HepG2 (cell line): Measurements from ENCODE around the gene ZBTB34. TPM values are rescaled to one million over a fixed set of nuclear protein-coding genes. Genes with fewer than 3 reads are reported as not detected.

ENCODE experiments used
- ATAC-seq: fragments of 200-7000 bp; cut with Tn5 transposase; 3 replicates; pipeline ENCODE4 v1.9.1; 2020; ENCODE audit warnings: mild to moderate bottlenecking, moderate library complexity
- BruUV-seq: library from RNA; stranded (reverse); fragments of 400-500 nt; replicated peaks from 2 replicates; lab custom pipeline; 2021; lab: Mats Ljungman, UMichigan
- CTCF ChIA-PET: fragments of 300-600 bp; formaldehyde crosslinking; extraction: SDS; loops from one replicate; lab custom pipeline; 2021; ENCODE audit warnings: low total read pairs, inconsistent platforms, low intra/inter-chr PET ratio; lab: Yijun Ruan, JAX
- POLR2A ChIA-PET: fragments of 350-600 bp; sonication (Branson Sonifier 250); formaldehyde crosslinking; loops from one replicate; lab custom pipeline; 2020; ENCODE audit warnings: antibody characterized with exemption, inconsistent platforms; lab: Yijun Ruan, JAX
- DNase-seq: peaks from one replicate; pipeline ENCODE4 v3.0.0-alpha.2; 2015; ENCODE audit warnings: low spot score
- FAIRE-seq: peaks from 3 replicates; lab custom pipeline; 2011; peaks lifted over from hg19 to GRCh38; lab: Jason Lieb, UNC
- H2AFZ ChIP-seq: one replicate; pipeline ENCODE4 v1.6.1; 2011; ENCODE audit warnings: low read length, inconsistent platforms
- H3K27ac ChIP-seq: fragments of 300-600 bp; 3 replicates; pipeline ENCODE4 v1.8.0; 2011; ENCODE audit warnings: mixed run types, mild to moderate bottlenecking, mixed read lengths, low read length, inconsistent platforms; ENCODE audit not compliant: insufficient read depth; ENCODE audit errors: extremely low read length
- H3K27me3 ChIP-seq, 2 experiments: fragments of 200-600 bp in 1 of 2; 2 replicates in 1 of 2; 3 replicates in 1 of 2; pipeline versions ENCODE4 v1.6.0 to v1.8.0; 2011; ENCODE audit warnings: low read length in 2 of 2, mild to moderate bottlenecking in 2 of 2, moderate library complexity in 2 of 2, inconsistent platforms in 1 of 2; ENCODE audit not compliant: insufficient read depth in 2 of 2, control insufficient read depth in 1 of 2
- H3K36me3 ChIP-seq, 2 experiments: fragments of 200-600 bp in 1 of 2; replicated peaks in 1 of 2; 2 replicates in 1 of 2; 3 replicates in 1 of 2; pipeline versions ENCODE4 v1.5.1 to v1.8.0; 2011; ENCODE audit warnings: low read length in 2 of 2, inconsistent platforms in 1 of 2; ENCODE audit not compliant: insufficient read depth in 2 of 2, control insufficient read depth in 1 of 2
- H3K4me1 ChIP-seq: 2 replicates; pipeline ENCODE4 v1.5.1; 2012; ENCODE audit warnings: low read length, inconsistent platforms; ENCODE audit not compliant: insufficient read depth
- H3K4me2 ChIP-seq: 2 replicates; pipeline ENCODE4 v1.6.0; 2011; ENCODE audit warnings: low read depth, low read length, inconsistent platforms
- H3K4me3 ChIP-seq, 3 experiments: fragments of 200-600 bp in 1 of 3; sonication (generic), shearing (Covaris generic) in 1 of 3; replicated peaks in 1 of 3; 2 replicates each; pipeline ENCODE4 v1.5.1; 2011 to 2016; ENCODE audit warnings: low read length in 3 of 3, inconsistent platforms in 2 of 3, low read depth in 2 of 3, mild to moderate bottlenecking in 2 of 3, control low read depth in 1 of 3, mixed read lengths in 1 of 3; ENCODE audit not compliant: insufficient read depth in 1 of 3
- H3K79me2 ChIP-seq: one replicate; pipeline ENCODE4 v1.6.1; 2011; ENCODE audit warnings: low read length, inconsistent platforms; ENCODE audit not compliant: insufficient read depth
- H3K9ac ChIP-seq: 2 replicates; pipeline ENCODE4 v1.6.0; 2011; ENCODE audit warnings: mild to moderate bottlenecking, low read depth, low read length, inconsistent platforms; ENCODE audit not compliant: insufficient read depth
- H3K9me3 ChIP-seq: 2 replicates; pipeline ENCODE4 v1.5.1; 2012; ENCODE audit warnings: mild to moderate bottlenecking, low read length
- H4K20me1 ChIP-seq: 2 replicates; pipeline ENCODE4 v1.6.0; 2011; ENCODE audit warnings: inconsistent platforms, mild to moderate bottlenecking, low read length, moderate library complexity; ENCODE audit not compliant: insufficient read depth
- HNF4A ChIP-seq: sonication (generic); formaldehyde crosslinking; IDR thresholded peaks from 2 replicates; pipeline ENCODE4 v1.4.0; 2020; ENCODE audit warnings: missing genetic modification reagents
- NBN ChIP-seq: fragments of 450-650 bp; conservative IDR thresholded peaks from 2 replicates; pipeline ENCODE4 v1.6.1; 2017
- PAXIP1 ChIP-seq: sonication (generic); formaldehyde crosslinking; conservative IDR thresholded peaks from 2 replicates; pipeline ENCODE4 v1.4.0; 2020; ENCODE audit warnings: mild to moderate bottlenecking, missing genetic modification reagents, moderate library complexity
- RARA ChIP-seq: IDR thresholded peaks from 2 replicates; pipeline ENCODE4 v1.6.1; 2016; ENCODE audit warnings: missing genetic modification reagents, missing compliant biosample characterization
- REST ChIP-seq, 2 experiments: IDR thresholded peaks; 2 replicates each; pipeline ENCODE4 v1.6.1; 2011 to 2012; ENCODE audit warnings: low read length in 2 of 2, borderline replicate concordance in 1 of 2, low read depth in 1 of 2, mild to moderate bottlenecking in 1 of 2, moderate library complexity in 1 of 2
- SSRP1 ChIP-seq: IDR thresholded peaks from 2 replicates; pipeline ENCODE4 v1.6.1; 2016; ENCODE audit warnings: control low read depth
- THAP11 ChIP-seq: IDR thresholded peaks from 2 replicates; pipeline ENCODE4 v1.6.1; 2016; ENCODE audit warnings: missing biosample characterization, missing genetic modification reagents
- ZNF296 ChIP-seq: sonication (generic); formaldehyde crosslinking; conservative IDR thresholded peaks from 2 replicates; pipeline ENCODE4 v1.5.0; 2020; ENCODE audit warnings: mild to moderate bottlenecking, missing genetic modification reagents
- ZNF337 ChIP-seq: sonication (generic); formaldehyde crosslinking; IDR thresholded peaks from 2 replicates; pipeline ENCODE4 v1.5.1; 2020; ENCODE audit warnings: missing genetic modification reagents, low read depth, mild to moderate bottlenecking, borderline replicate concordance
- ZNF484 ChIP-seq: sonication (generic); formaldehyde crosslinking; IDR thresholded peaks from 2 replicates; pipeline ENCODE4 v1.5.1; 2020; ENCODE audit warnings: mild to moderate bottlenecking, low read depth, missing genetic modification reagents, borderline replicate concordance
- ZNF780A ChIP-seq: sonication (generic); formaldehyde crosslinking; IDR thresholded peaks from 2 replicates; pipeline ENCODE4 v1.8.0; 2022; ENCODE audit warnings: mild to moderate bottlenecking, missing genetic modification reagents, moderate library complexity
- WGBS: methylation state at CpG from one replicate; pipeline ENCODE4 v1.1.6; 2017; ENCODE audit warnings: low lambda C conversion rate; 5-methylcytosine and 5-hydroxymethylcytosine counted together
- in situ Hi-C: cut with HindIII; loops from 2 replicates; pipeline ENCODE4 v1.10.0; 2017; ENCODE audit warnings: low pct_unique_long_range_greater_than_20kb; ENCODE audit not compliant: extremely low pct_ligation_motif_present
- intact Hi-C: fragments of 100-400 bp; cut with micrococcal nuclease; formaldehyde crosslinking; loops from one replicate; pipeline ENCODE4 v1.10.0; 2022; ENCODE audit not compliant: unreplicated experiment
- polyA plus RNA-seq, 8 experiments: library from polyadenylated mRNA; depleted of rRNA in 3 of 8; stranded (reverse) in 7 of 8; unstranded in 1 of 8; fragments of >200 nt; fragmentation: Illumina TruSeq in 4 of 8; extraction: Trizol in 4 of 8; gene quantifications; 2 replicates each; pipeline versions ENCODE4 v1.2.1 to v1.2.3, GENCODE V29; 2011 to 2016; ENCODE audit warnings: low read depth in 4 of 8, missing spikeins in 1 of 8, mixed read lengths in 1 of 8; ENCODE audit not compliant: insufficient read depth in 1 of 8
- total RNA-seq, 5 experiments: library from RNA; depleted of rRNA; stranded (reverse); fragments of >200 nt; fragmentation: Illumina TruSeq; extraction: Trizol; gene quantifications; 2 replicates each; pipeline ENCODE4 v1.2.3, GENCODE V29; 2016; ENCODE audit warnings: low read depth in 1 of 5
- TF ChIP-seq, protein P1 (sequence below): sonication (generic); formaldehyde crosslinking; IDR thresholded peaks from 2 replicates; pipeline ENCODE4 v1.8.1; 2023; ENCODE audit warnings: mild to moderate bottlenecking, missing genetic modification reagents, borderline replicate concordance
- TF ChIP-seq, protein P2 (sequence below): IDR thresholded peaks from 2 replicates; pipeline ENCODE4 v1.6.1; 2016; ENCODE audit warnings: mild to moderate bottlenecking
- TF ChIP-seq, protein P3 (sequence below): sonication (generic); formaldehyde crosslinking; IDR thresholded peaks from 2 replicates; pipeline ENCODE4 v1.5.1; 2020; ENCODE audit warnings: mild to moderate bottlenecking, moderate library complexity, missing genetic modification reagents

Gene ZBTB34
- total and polyA plus RNA-seq, 2 of the 13 experiments (the other 11 are each of a cell fraction or from before 2014, with no cell fraction given) = 5.9 to 8.7 TPM

DNA sequence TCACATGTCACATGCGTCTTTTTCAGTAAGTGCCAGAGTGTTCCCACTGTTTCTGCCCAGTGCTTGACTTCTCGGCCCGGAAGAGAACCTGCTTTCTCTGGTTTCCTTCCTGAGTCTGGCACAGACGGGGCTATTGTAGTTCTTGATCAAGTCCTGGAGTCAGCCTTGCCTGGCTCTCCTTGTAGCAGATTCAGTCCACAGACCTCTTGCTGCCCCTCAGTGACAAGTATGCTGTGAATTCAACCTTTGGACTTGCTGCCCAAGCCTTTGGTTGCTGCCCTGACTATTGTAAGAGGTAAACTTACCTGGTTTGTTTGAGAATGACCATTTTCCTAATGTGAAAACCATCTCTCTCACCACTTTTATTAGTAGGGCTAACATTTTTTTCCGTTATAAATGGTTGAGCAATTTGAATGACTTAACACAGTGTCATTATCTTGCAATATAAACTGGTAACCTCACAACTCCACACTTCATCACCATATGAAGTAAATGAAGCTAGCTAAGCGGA is 24.7 kb downstream of the ZBTB34 start:
- ATAC-seq (peak; percentile 93), DNase-seq (peak; percentile 84), FAIRE-seq (peak; percentile 96)
- CTCF ChIA-PET = no interaction called here
- Histone ChIP-seq H3K9me3 (no peaks in the 10 kb centered on the region), H3K79me2 (no peaks in the 10 kb centered on the region), H2AFZ (no peak overlapping the region), H3K4me1 (peaks cover 26% of the 10 kb centered on the region), H3K27ac (peak overlapping the region; percentile 65), H4K20me1 (no peaks in the 10 kb centered on the region; the same call in 1 of the 2 replicates), H3K4me2 (peak overlapping the region; percentile 49), H3K36me3 (peaks cover 8 to 19% of the 10 kb centered on the region in 2 experiments; a peak in 4 of 5 replicates), H3K9ac (no peak overlapping the region), H3K27me3 (no peaks in the 10 kb centered on the region), H3K4me3 (no peak overlapping the region)
- POLR2A ChIA-PET = no interaction called here
- no TSS peak for BruUV-seq
- intact Hi-C loops (no loop called here), in situ Hi-C loops (no loop called here)
- WGBS = 31% methylated on average over 6 of the region's 6 CpGs
- TF ChIP-seq REST (IDR thresholded peaks at IDR 0.05; ENCODE audit: borderline replicate concordance in 1 of 2, low read depth in 1 of 2, low read length in 2 of 2) (no peak), ZNF484 (CRISPR knock-in tag) (no peak), HNF4A (CRISPR knock-in tag) (peak; percentile 89), ZNF337 (no peak), PAXIP1 (CRISPR knock-in tag) (0 out of 2 replicates have a peak, but pooled peaks have one; percentile 17), SSRP1 (no peak), RARA (CRISPR knock-in tag) (peak; percentile 31; the same call in 1 of the 2 replicates), THAP11 (CRISPR knock-in tag) (peak; percentile 36; the same call in 1 of the 2 replicates), ZNF296 (CRISPR knock-in tag) (no peak), ZNF780A (no peak), NBN (no peak)
- TF ChIP-seq, protein P1, sequence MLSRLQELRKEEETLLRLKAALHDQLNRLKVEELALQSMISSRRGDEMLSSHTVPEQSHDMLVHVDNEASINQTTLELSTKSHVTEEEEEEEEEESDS (CRISPR knock-in tag) = no peak
- TF ChIP-seq, protein P2, sequence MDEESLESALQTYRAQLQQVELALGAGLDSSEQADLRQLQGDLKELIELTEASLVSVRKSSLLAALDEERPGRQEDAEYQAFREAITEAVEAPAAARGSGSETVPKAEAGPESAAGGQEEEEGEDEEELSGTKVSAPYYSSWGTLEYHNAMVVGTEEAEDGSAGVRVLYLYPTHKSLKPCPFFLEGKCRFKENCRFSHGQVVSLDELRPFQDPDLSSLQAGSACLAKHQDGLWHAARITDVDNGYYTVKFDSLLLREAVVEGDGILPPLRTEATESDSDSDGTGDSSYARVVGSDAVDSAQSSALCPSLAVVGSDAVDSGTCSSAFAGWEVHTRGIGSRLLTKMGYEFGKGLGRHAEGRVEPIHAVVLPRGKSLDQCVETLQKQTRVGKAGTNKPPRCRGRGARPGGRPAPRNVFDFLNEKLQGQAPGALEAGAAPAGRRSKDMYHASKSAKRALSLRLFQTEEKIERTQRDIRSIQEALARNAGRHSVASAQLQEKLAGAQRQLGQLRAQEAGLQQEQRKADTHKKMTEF (CRISPR knock-in tag) = no peak
- TF ChIP-seq, protein P3, sequence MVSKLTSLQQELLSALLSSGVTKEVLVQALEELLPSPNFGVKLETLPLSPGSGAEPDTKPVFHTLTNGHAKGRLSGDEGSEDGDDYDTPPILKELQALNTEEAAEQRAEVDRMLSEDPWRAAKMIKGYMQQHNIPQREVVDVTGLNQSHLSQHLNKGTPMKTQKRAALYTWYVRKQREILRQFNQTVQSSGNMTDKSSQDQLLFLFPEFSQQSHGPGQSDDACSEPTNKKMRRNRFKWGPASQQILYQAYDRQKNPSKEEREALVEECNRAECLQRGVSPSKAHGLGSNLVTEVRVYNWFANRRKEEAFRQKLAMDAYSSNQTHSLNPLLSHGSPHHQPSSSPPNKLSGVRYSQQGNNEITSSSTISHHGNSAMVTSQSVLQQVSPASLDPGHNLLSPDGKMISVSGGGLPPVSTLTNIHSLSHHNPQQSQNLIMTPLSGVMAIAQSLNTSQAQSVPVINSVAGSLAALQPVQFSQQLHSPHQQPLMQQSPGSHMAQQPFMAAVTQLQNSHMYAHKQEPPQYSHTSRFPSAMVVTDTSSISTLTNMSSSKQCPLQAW (CRISPR knock-in tag) = no peak
